GM12878 (cell line): ENCODE results near the gene SMARCD3. TPM values are rescaled to one million over a fixed set of nuclear protein-coding genes. Genes with fewer than 3 reads are reported as not detected.

Source experiments
- ATAC-seq: fragments of 200-7000 bp; cut with Tn5 transposase; 3 replicates; pipeline ENCODE4 v1.9.1; 2020; ENCODE audit warnings: mild to moderate bottlenecking, moderate library complexity
- BruUV-seq: library from RNA; stranded (reverse); fragments of 400-500 nt; replicated peaks from 2 replicates; lab custom pipeline; 2021; lab: Mats Ljungman, UMichigan
- CTCF ChIA-PET: fragments of 300-600 bp; sonication (Branson Sonifier 250); formaldehyde crosslinking; extraction: SDS; loops from one replicate; lab custom pipeline; 2021; ENCODE audit warnings: inconsistent platforms; lab: Yijun Ruan, JAX
- POLR2A ChIA-PET: fragments of 350-600 bp; formaldehyde crosslinking; extraction: SDS; loops from one replicate; lab custom pipeline; 2021; ENCODE audit warnings: inconsistent platforms; lab: Charles Lee
- RAD21 ChIA-PET: fragments of 300-600 bp; sonication (Branson Sonifier 250); formaldehyde crosslinking; loops from one replicate; lab custom pipeline; 2023; ENCODE audit warnings: antibody characterized with exemption; ENCODE audit not compliant: unreplicated experiment; lab: Charles Lee
- SMC1A ChIA-PET: fragments of 300-600 bp; sonication (Branson Sonifier 250); formaldehyde crosslinking; loops from one replicate; lab custom pipeline; 2023; ENCODE audit not compliant: unreplicated experiment, uncharacterized antibody; lab: Charles Lee
- DNase-seq: peaks from one replicate; pipeline ENCODE4 v3.0.0-alpha.2; 2011; ENCODE audit warnings: low read depth, low spot score
- FAIRE-seq: peaks from 3 replicates; lab custom pipeline; 2011; peaks lifted over from hg19 to GRCh38; lab: Jason Lieb, UNC
- H2AFZ ChIP-seq: 2 replicates; pipeline ENCODE4 v1.6.0; 2011; ENCODE audit warnings: low read depth, low read length, control low read depth; ENCODE audit not compliant: control insufficient read depth
- H3K27ac ChIP-seq: 2 replicates; pipeline ENCODE4 v1.5.1; 2011; ENCODE audit warnings: control low read depth; ENCODE audit not compliant: control insufficient read depth, insufficient read depth
- H3K27me3 ChIP-seq, 2 experiments: replicated peaks in 1 of 2; 2 replicates each; pipeline versions ENCODE4 v1.6.0 to v1.6.1; 2011; ENCODE audit warnings: low read length in 1 of 2; ENCODE audit not compliant: control insufficient read depth in 2 of 2, insufficient read depth in 2 of 2
- H3K36me3 ChIP-seq, 2 experiments: 2 replicates each; pipeline ENCODE4 v1.5.1; 2011; ENCODE audit warnings: low read length in 1 of 2; ENCODE audit not compliant: control insufficient read depth in 2 of 2, insufficient read depth in 2 of 2
- H3K4me1 ChIP-seq: 2 replicates; pipeline ENCODE4 v1.6.1; 2011; ENCODE audit warnings: mild to moderate bottlenecking, low read length, moderate library complexity, mixed read lengths; ENCODE audit not compliant: control insufficient read depth, insufficient read depth
- H3K4me2 ChIP-seq: 2 replicates; pipeline ENCODE4 v1.6.0; 2011; ENCODE audit warnings: control low read depth; ENCODE audit not compliant: control insufficient read depth, insufficient read depth
- H3K4me3 ChIP-seq: fragments of 200-600 bp; sonication (generic); 2 replicates; pipeline ENCODE4 v1.5.1; 2016
- H3K79me2 ChIP-seq: 2 replicates; pipeline ENCODE4 v1.6.0; 2011; ENCODE audit warnings: low read length; ENCODE audit not compliant: control insufficient read depth, insufficient read depth
- H3K9ac ChIP-seq: 2 replicates; pipeline ENCODE4 v1.8.0; 2011; ENCODE audit warnings: low read length, control low read depth, mixed read lengths; ENCODE audit not compliant: control insufficient read depth, insufficient read depth
- H3K9me3 ChIP-seq: replicated peaks from 3 replicates; pipeline ENCODE4 v1.5.1; 2011; ENCODE audit warnings: mild to moderate bottlenecking, low read length; ENCODE audit not compliant: control insufficient read depth, insufficient read depth
- H4K20me1 ChIP-seq: 2 replicates; pipeline ENCODE4 v1.6.0; 2011; ENCODE audit not compliant: control insufficient read depth, insufficient read depth
- ASH2L ChIP-seq: fragments of 300-600, 200-600 bp; sonication (generic); IDR thresholded peaks from 2 replicates; pipeline ENCODE4 v1.6.1; 2017; ENCODE audit warnings: low read depth, mild to moderate bottlenecking, borderline replicate concordance
- BCL11A ChIP-seq: IDR thresholded peaks from 2 replicates; pipeline ENCODE4 v1.6.1; 2011; ENCODE audit warnings: low read depth, low read length
- CHD1 ChIP-seq: IDR thresholded peaks from 2 replicates; pipeline ENCODE4 v1.6.1; 2012; ENCODE audit warnings: low read depth, low read length, improper control_type of control experiment
- CHD2 ChIP-seq: IDR thresholded peaks from 2 replicates; pipeline ENCODE4 v1.6.1; 2011; ENCODE audit warnings: low read depth, low read length, improper control_type of control experiment, borderline replicate concordance
- CUX1 ChIP-seq: IDR thresholded peaks from 2 replicates; pipeline ENCODE4 v1.6.1; 2012; ENCODE audit warnings: improper control_type of control experiment, low read depth, low read length; ENCODE audit not compliant: insufficient replicate concordance
- FOS ChIP-seq: IDR thresholded peaks from 3 replicates; pipeline ENCODE4 v1.6.1; 2011; ENCODE audit warnings: borderline replicate concordance; ENCODE audit not compliant: insufficient read length; ENCODE audit errors: extremely low read depth
- IKZF1 ChIP-seq: fragments of 450-650 bp; conservative IDR thresholded peaks from 2 replicates; pipeline ENCODE4 v1.6.1; 2017; ENCODE audit warnings: antibody characterized with exemption, mild to moderate bottlenecking
- JUNB ChIP-seq: IDR thresholded peaks from 2 replicates; pipeline ENCODE4 v1.6.1; 2016; ENCODE audit warnings: antibody characterized with exemption, mild to moderate bottlenecking
- KAT2A ChIP-seq: conservative IDR thresholded peaks from 2 replicates; pipeline ENCODE4 v1.6.1; 2011; ENCODE audit warnings: low read depth, low read length; ENCODE audit not compliant: control insufficient read depth
- KDM1A ChIP-seq: fragments of 200-600 bp; sonication (generic); IDR thresholded peaks from 2 replicates; pipeline ENCODE4 v1.6.1; 2016; ENCODE audit warnings: borderline replicate concordance
- MYB ChIP-seq: fragments of 150-350 bp; IDR thresholded peaks from 2 replicates; pipeline ENCODE4 v1.6.1; 2014; ENCODE audit warnings: mild to moderate bottlenecking, low read depth, low read length, borderline replicate concordance
- NBN ChIP-seq: fragments of 450-650 bp; IDR thresholded peaks from 2 replicates; pipeline ENCODE4 v1.6.1; 2016
- NR2F1 ChIP-seq: fragments of 450-650 bp; conservative IDR thresholded peaks from 2 replicates; pipeline ENCODE4 v1.6.1; 2017; ENCODE audit warnings: mild to moderate bottlenecking
- RFX5 ChIP-seq: IDR thresholded peaks from 2 replicates; pipeline ENCODE4 v1.6.1; 2011; ENCODE audit warnings: low read depth, low read length, improper control_type of control experiment
- SRF ChIP-seq, 2 experiments: IDR thresholded peaks; 2 replicates each; pipeline ENCODE4 v1.6.1; 2011; ENCODE audit warnings: low read depth in 2 of 2, low read length in 2 of 2, mild to moderate bottlenecking in 1 of 2, moderate library complexity in 1 of 2
- STAT1 ChIP-seq: fragments of 450-650 bp; conservative IDR thresholded peaks from 2 replicates; pipeline ENCODE4 v1.6.1; 2014; ENCODE audit warnings: antibody characterized with exemption, mild to moderate bottlenecking
- TAF1 ChIP-seq: IDR thresholded peaks from 2 replicates; pipeline ENCODE4 v1.6.1; 2011; ENCODE audit warnings: mild to moderate bottlenecking, low read depth, low read length, borderline replicate concordance
- TARDBP ChIP-seq: IDR thresholded peaks from 2 replicates; pipeline ENCODE4 v1.6.1; 2016; ENCODE audit warnings: borderline replicate concordance
- WRNIP1 ChIP-seq: IDR thresholded peaks from 2 replicates; pipeline ENCODE4 v1.6.1; 2011; ENCODE audit warnings: low read depth, low read length, improper control_type of control experiment, borderline replicate concordance
- WGBS: methylation state at CpG from one replicate; pipeline ENCODE4 v1.1.6; 2016; ENCODE audit warnings: low lambda C conversion rate; ENCODE audit not compliant: insufficient replicate concordance, insufficient coverage; ENCODE audit errors: missing lambda C conversion rate; 5-methylcytosine and 5-hydroxymethylcytosine counted together
- in situ Hi-C: fragments of 300-500 bp; cut with MboI; formaldehyde crosslinking; loops from 9 replicates; pipeline ENCODE4 v1.14.3; 2018; ENCODE audit warnings: mixed read lengths
- intact Hi-C: fragments of 100-400 bp; cut with micrococcal nuclease; formaldehyde crosslinking; loops from one replicate; pipeline ENCODE4 v1.14.2; 2022; ENCODE audit not compliant: unreplicated experiment
- polyA plus RNA-seq, 11 experiments: library from polyadenylated mRNA; depleted of rRNA in 4 of 11; unstranded in 6 of 11; stranded (reverse) in 5 of 11; fragments of >200 nt; fragmentation: Nextera tagmentation in 4 of 11; fragmentation: Illumina TruSeq in 1 of 11; extraction: Ambion mirVana in 4 of 11; extraction: Trizol in 1 of 11; gene quantifications; 1 replicate in 1 of 11; 2 replicates in 10 of 11; pipeline versions ENCODE4 v1.2.1 to v1.2.3, GENCODE V29; 2011 to 2016; ENCODE audit warnings: inconsistent platforms in 2 of 11, missing spikeins in 2 of 11, low read depth in 1 of 11
- total RNA-seq, 4 experiments: library from RNA; depleted of rRNA in 3 of 4; stranded (reverse); fragments of >200 nt in 3 of 4; fragmentation: Illumina TruSeq in 1 of 4; extraction: Trizol in 1 of 4; gene quantifications; 2 replicates each; pipeline versions ENCODE4 v1.2.1 to v1.2.3, GENCODE V29; 2013 to 2021
- TF ChIP-seq, protein P1 (sequence below): IDR thresholded peaks from 2 replicates; pipeline ENCODE4 v1.6.1; 2012; ENCODE audit warnings: low read depth, low read length, improper control_type of control experiment

Gene SMARCD3
- total and polyA plus RNA-seq, 10 of the 15 experiments (the other 5 are each of a cell fraction or from before 2014, with no cell fraction given), result 0.11 to 1.4 (median 0.16) TPM

GRCh38 chr7:151272405-151272804, 23.9 kb upstream of the SMARCD3 start:
- Histone ChIP-seq H3K4me2 (no peak overlapping the region), H3K4me3 (no peak overlapping the region), H3K9ac (no peak overlapping the region), H3K36me3 (no peaks in the 10 kb centered on the region), H3K27me3 (peaks cover 0 to 4% of the 10 kb centered on the region in 2 experiments; a peak in 3 of 4 replicates), H3K4me1 (no peaks in the 10 kb centered on the region), H3K9me3 (no peaks in the 10 kb centered on the region), H4K20me1 (peaks cover 4% of the 10 kb centered on the region; the same call in 1 of the 2 replicates), H3K79me2 (no peaks in the 10 kb centered on the region), H3K27ac (no peak overlapping the region), H2AFZ (no peak overlapping the region)
- ChIA-PET RAD21 (no interaction called here), SMC1A (no interaction called here), POLR2A (no interaction called here), CTCF (no interaction called here)
- WGBS, result 25% methylated on average over 10 of the region's 10 CpGs
- ATAC-seq (no peak), DNase-seq (no peak), FAIRE-seq (no peak)
- TF ChIP-seq KDM1A, result no peak
- TF ChIP-seq RFX5, result no peak
- no peak for TF ChIP-seq IKZF1
- TF ChIP-seq FOS, result no peak
- TF ChIP-seq CUX1, result no peak
- TF ChIP-seq SRF (IDR thresholded peaks at IDR 0.05; ENCODE audit: low read depth in 2 of 2, low read length in 2 of 2), result no peak
- no peak for TF ChIP-seq NBN
- TF ChIP-seq ASH2L, result no peak
- no peak for TF ChIP-seq STAT1
- no peak for TF ChIP-seq NR2F1
- no peak for TF ChIP-seq CHD2
- TF ChIP-seq TAF1, result no peak
- TF ChIP-seq JUNB, result no peak
- TF ChIP-seq MYB, result no peak
- no peak for TF ChIP-seq CHD1
- TF ChIP-seq TARDBP, result no peak
- TF ChIP-seq BCL11A, result no peak
- TF ChIP-seq KAT2A, result no peak
- TF ChIP-seq, protein P1, sequence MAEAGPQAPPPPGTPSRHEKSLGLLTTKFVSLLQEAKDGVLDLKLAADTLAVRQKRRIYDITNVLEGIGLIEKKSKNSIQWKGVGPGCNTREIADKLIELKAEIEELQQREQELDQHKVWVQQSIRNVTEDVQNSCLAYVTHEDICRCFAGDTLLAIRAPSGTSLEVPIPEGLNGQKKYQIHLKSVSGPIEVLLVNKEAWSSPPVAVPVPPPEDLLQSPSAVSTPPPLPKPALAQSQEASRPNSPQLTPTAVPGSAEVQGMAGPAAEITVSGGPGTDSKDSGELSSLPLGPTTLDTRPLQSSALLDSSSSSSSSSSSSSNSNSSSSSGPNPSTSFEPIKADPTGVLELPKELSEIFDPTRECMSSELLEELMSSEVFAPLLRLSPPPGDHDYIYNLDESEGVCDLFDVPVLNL, result no peak
- no peak for TF ChIP-seq WRNIP1
- in situ Hi-C loops, result no loop called here
- intact Hi-C loops, result no loop called here
- BruUV-seq, result no TSS peak
